H1 (cell line): ENCODE measurements around the gene PACSIN2. TPM values are rescaled to one million over a fixed set of nuclear protein-coding genes. Genes with fewer than 3 reads are reported as not detected.
A peak's percentile ranks its signal among the peaks of the same experiment; 100 is the strongest.

Source experiments
- BCL11A ChIP-seq, 2 experiments: IDR thresholded peaks; one replicate each; pipeline ENCODE4 v1.6.1; 2011; ENCODE audit warnings: low read depth in 2 of 2, low read length in 2 of 2, mild to moderate bottlenecking in 2 of 2
- CREB1 ChIP-seq: IDR thresholded peaks from 2 replicates; pipeline ENCODE4 v1.6.1; 2012; ENCODE audit warnings: inconsistent platforms
- CTBP2 ChIP-seq: IDR thresholded peaks from 2 replicates; pipeline ENCODE4 v1.7.0; 2011; ENCODE audit warnings: borderline replicate concordance, mild to moderate bottlenecking, moderate library complexity, mixed read lengths, low read length; ENCODE audit not compliant: insufficient read depth, insufficient read length
- GABPA ChIP-seq: IDR thresholded peaks from 2 replicates; pipeline ENCODE4 v1.6.1; 2011; ENCODE audit warnings: mild to moderate bottlenecking, low read length, moderate library complexity, borderline replicate concordance; ENCODE audit not compliant: insufficient read depth
- POLR2AphosphoS5 ChIP-seq: IDR thresholded peaks from 2 replicates; pipeline ENCODE4 v1.6.1; 2011; ENCODE audit warnings: low read depth, low read length
- SP4 ChIP-seq: IDR thresholded peaks from 2 replicates; pipeline ENCODE4 v1.6.1; 2012; ENCODE audit warnings: low read length, inconsistent platforms
- TBP ChIP-seq: IDR thresholded peaks from 2 replicates; pipeline ENCODE4 v1.6.1; 2011; ENCODE audit warnings: low read depth, low read length, improper control_type of control experiment
- polyA plus RNA-seq, 7 experiments: library from polyadenylated mRNA; depleted of rRNA in 3 of 7; stranded (reverse) in 5 of 7; unstranded in 2 of 7; fragments of >200 nt in 5 of 7; fragments of 200-250 nt in 2 of 7; gene quantifications; 1 replicate in 5 of 7; 2 replicates in 1 of 7; 4 replicates in 1 of 7; pipeline versions ENCODE4 v1.2.1 to v1.2.3, GENCODE V29; 2011 to 2013; ENCODE audit warnings: missing spikeins in 2 of 7, mixed read lengths in 2 of 7
- total RNA-seq: library from RNA; stranded (reverse); fragmentation: NEBNext Ultra II Directional; extraction: Animal tissue kit (Norgen Biotek cat#: 25700); gene quantifications from 2 replicates; pipeline ENCODE4 v1.2.1, GENCODE V29; 2021
- TF ChIP-seq, protein P1 (sequence below): fragments of 300-600 bp; sonication (generic); IDR thresholded peaks from 2 replicates; pipeline ENCODE4 v1.7.1; 2012; ENCODE audit warnings: low read length, moderate library complexity, mild to moderate bottlenecking, inconsistent platforms; ENCODE audit not compliant: insufficient replicate concordance
- TF ChIP-seq, protein P2 (sequence below): IDR thresholded peaks from 2 replicates; pipeline ENCODE4 v1.6.1; 2012; ENCODE audit warnings: low read length, inconsistent platforms

Gene PACSIN2
- total and polyA plus RNA-seq, 2 of the 8 experiments (the other 6 are each of a cell fraction or from before 2014, with no cell fraction given) = 44.8 to 64.2 TPM

DNA sequence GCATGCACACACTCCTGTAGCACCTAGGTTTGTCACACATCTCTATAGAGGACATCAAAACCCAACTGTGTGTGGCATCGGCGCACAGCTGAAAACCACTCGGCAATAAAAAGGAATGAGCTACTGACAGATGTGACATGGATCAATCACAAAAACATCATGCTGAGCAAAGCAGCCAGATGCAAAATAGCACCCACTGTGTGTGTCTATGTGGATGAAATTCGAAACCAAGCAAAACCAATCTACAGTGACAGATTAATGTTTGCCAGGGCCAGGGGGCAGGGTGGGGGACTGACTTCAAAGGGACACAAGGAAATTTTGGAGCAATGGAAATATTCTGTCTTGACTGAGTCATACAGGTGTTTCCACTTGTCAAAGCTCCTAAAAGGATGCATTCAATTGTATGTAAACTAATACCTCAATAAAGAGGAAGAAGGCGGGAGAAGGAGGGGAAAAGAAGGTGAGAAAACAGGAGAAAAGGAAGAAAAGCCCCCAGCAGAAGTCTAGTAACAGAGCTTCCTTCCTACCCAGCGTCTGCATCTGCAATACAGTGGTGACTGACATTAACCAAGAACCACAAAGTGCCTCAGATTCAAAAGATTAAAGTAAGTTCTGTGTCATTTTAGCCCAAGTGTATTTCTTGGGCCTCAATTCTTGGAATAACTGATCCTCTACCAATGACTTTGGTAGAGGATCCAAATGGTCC lies 49.8 kb downstream of the PACSIN2 start (continued):
- TF ChIP-seq, protein P1, sequence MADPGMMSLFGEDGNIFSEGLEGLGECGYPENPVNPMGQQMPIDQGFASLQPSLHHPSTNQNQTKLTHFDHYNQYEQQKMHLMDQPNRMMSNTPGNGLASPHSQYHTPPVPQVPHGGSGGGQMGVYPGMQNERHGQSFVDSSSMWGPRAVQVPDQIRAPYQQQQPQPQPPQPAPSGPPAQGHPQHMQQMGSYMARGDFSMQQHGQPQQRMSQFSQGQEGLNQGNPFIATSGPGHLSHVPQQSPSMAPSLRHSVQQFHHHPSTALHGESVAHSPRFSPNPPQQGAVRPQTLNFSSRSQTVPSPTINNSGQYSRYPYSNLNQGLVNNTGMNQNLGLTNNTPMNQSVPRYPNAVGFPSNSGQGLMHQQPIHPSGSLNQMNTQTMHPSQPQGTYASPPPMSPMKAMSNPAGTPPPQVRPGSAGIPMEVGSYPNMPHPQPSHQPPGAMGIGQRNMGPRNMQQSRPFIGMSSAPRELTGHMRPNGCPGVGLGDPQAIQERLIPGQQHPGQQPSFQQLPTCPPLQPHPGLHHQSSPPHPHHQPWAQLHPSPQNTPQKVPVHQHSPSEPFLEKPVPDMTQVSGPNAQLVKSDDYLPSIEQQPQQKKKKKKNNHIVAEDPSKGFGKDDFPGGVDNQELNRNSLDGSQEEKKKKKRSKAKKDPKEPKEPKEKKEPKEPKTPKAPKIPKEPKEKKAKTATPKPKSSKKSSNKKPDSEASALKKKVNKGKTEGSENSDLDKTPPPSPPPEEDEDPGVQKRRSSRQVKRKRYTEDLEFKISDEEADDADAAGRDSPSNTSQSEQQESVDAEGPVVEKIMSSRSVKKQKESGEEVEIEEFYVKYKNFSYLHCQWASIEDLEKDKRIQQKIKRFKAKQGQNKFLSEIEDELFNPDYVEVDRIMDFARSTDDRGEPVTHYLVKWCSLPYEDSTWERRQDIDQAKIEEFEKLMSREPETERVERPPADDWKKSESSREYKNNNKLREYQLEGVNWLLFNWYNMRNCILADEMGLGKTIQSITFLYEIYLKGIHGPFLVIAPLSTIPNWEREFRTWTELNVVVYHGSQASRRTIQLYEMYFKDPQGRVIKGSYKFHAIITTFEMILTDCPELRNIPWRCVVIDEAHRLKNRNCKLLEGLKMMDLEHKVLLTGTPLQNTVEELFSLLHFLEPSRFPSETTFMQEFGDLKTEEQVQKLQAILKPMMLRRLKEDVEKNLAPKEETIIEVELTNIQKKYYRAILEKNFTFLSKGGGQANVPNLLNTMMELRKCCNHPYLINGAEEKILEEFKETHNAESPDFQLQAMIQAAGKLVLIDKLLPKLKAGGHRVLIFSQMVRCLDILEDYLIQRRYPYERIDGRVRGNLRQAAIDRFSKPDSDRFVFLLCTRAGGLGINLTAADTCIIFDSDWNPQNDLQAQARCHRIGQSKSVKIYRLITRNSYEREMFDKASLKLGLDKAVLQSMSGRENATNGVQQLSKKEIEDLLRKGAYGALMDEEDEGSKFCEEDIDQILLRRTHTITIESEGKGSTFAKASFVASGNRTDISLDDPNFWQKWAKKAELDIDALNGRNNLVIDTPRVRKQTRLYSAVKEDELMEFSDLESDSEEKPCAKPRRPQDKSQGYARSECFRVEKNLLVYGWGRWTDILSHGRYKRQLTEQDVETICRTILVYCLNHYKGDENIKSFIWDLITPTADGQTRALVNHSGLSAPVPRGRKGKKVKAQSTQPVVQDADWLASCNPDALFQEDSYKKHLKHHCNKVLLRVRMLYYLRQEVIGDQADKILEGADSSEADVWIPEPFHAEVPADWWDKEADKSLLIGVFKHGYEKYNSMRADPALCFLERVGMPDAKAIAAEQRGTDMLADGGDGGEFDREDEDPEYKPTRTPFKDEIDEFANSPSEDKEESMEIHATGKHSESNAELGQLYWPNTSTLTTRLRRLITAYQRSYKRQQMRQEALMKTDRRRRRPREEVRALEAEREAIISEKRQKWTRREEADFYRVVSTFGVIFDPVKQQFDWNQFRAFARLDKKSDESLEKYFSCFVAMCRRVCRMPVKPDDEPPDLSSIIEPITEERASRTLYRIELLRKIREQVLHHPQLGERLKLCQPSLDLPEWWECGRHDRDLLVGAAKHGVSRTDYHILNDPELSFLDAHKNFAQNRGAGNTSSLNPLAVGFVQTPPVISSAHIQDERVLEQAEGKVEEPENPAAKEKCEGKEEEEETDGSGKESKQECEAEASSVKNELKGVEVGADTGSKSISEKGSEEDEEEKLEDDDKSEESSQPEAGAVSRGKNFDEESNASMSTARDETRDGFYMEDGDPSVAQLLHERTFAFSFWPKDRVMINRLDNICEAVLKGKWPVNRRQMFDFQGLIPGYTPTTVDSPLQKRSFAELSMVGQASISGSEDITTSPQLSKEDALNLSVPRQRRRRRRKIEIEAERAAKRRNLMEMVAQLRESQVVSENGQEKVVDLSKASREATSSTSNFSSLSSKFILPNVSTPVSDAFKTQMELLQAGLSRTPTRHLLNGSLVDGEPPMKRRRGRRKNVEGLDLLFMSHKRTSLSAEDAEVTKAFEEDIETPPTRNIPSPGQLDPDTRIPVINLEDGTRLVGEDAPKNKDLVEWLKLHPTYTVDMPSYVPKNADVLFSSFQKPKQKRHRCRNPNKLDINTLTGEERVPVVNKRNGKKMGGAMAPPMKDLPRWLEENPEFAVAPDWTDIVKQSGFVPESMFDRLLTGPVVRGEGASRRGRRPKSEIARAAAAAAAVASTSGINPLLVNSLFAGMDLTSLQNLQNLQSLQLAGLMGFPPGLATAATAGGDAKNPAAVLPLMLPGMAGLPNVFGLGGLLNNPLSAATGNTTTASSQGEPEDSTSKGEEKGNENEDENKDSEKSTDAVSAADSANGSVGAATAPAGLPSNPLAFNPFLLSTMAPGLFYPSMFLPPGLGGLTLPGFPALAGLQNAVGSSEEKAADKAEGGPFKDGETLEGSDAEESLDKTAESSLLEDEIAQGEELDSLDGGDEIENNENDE = no peak
- TF ChIP-seq BCL11A (IDR thresholded peaks at IDR 0.05; ENCODE audit: low read depth in 2 of 2, low read length in 2 of 2) (peak in 1 of 2 experiments; percentile 35), TBP (no peak), GABPA (no peak), CREB1 (peak; percentile 32; the same call in 1 of the 2 replicates), SP4 (no peak), POLR2AphosphoS5 (no peak), CTBP2 (no peak)
- TF ChIP-seq, protein P2, sequence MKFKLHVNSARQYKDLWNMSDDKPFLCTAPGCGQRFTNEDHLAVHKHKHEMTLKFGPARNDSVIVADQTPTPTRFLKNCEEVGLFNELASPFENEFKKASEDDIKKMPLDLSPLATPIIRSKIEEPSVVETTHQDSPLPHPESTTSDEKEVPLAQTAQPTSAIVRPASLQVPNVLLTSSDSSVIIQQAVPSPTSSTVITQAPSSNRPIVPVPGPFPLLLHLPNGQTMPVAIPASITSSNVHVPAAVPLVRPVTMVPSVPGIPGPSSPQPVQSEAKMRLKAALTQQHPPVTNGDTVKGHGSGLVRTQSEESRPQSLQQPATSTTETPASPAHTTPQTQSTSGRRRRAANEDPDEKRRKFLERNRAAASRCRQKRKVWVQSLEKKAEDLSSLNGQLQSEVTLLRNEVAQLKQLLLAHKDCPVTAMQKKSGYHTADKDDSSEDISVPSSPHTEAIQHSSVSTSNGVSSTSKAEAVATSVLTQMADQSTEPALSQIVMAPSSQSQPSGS = no peak
